Measurements from ENCODE around the gene F8.
"Not testable (repeated sequence)": the region's sequence is repeated elsewhere in the genome, so short reads cannot be mapped to it uniquely, and the experiment has no call there.

DNA sequence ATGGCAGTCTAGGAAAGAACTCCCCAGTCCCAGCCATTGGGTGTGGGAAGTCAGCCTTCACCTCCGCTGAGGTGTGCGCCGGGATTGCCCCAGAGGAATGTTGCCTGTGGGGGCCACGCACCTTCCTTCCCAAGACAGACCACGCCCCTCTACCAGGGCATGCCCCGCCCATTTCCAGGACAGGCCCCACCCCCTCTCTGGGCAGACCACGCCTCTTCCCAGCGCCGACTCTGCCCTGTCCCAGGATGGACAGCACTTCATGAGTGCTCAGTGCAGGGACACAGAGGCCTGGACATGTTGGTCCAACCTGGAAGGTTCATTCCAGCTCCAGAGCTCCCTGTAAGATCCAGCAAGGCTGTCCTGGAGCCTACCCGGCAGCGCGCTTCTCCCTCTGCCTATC, 13.9 kb downstream of the F8 start:
- TF ChIP-seq, protein P1, sequence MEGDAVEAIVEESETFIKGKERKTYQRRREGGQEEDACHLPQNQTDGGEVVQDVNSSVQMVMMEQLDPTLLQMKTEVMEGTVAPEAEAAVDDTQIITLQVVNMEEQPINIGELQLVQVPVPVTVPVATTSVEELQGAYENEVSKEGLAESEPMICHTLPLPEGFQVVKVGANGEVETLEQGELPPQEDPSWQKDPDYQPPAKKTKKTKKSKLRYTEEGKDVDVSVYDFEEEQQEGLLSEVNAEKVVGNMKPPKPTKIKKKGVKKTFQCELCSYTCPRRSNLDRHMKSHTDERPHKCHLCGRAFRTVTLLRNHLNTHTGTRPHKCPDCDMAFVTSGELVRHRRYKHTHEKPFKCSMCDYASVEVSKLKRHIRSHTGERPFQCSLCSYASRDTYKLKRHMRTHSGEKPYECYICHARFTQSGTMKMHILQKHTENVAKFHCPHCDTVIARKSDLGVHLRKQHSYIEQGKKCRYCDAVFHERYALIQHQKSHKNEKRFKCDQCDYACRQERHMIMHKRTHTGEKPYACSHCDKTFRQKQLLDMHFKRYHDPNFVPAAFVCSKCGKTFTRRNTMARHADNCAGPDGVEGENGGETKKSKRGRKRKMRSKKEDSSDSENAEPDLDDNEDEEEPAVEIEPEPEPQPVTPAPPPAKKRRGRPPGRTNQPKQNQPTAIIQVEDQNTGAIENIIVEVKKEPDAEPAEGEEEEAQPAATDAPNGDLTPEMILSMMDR (IDR thresholded peaks at IDR 0.05) = not testable (repeated sequence)
- TF ChIP-seq POLR2A, POLR2AphosphoS5 (IDR thresholded peaks at IDR 0.05): not testable (repeated sequence)
